ENCODE results near the gene NOCT. TPM values are rescaled to one million over a fixed set of nuclear protein-coding genes. Genes with fewer than 3 reads are reported as not detected.

The NOCT gene, protein sequence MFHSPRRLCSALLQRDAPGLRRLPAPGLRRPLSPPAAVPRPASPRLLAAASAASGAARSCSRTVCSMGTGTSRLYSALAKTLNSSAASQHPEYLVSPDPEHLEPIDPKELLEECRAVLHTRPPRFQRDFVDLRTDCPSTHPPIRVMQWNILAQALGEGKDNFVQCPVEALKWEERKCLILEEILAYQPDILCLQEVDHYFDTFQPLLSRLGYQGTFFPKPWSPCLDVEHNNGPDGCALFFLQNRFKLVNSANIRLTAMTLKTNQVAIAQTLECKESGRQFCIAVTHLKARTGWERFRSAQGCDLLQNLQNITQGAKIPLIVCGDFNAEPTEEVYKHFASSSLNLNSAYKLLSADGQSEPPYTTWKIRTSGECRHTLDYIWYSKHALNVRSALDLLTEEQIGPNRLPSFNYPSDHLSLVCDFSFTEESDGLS
- total RNA-seq (2021; ENCODE audit: unreplicated experiment) (20.4 TPM), Bru-seq, nascent RNA (percentile 86 among the genes with signal in this experiment), BruChase-seq, experiment 1, labeled RNA remaining after a 6-hour chase (percentile 61 among the genes with signal in this experiment), BruChase-seq, experiment 2, labeled RNA remaining after a 2-hour chase (percentile 68 among the genes with signal in this experiment)
- polyA plus RNA-seq (2012) = 12.5 and 15.2 TPM in 2 replicates
- long read RNA-seq, transcript NOCT-201 (3 exons, 1,952 nt) = major isoform, 7 of 12 reads
- long read RNA-seq, partial matches to known transcripts = 3 of 12 reads
- long read RNA-seq, other reads (novel, unspliced or antisense) = 2 of 12 reads

DNA sequence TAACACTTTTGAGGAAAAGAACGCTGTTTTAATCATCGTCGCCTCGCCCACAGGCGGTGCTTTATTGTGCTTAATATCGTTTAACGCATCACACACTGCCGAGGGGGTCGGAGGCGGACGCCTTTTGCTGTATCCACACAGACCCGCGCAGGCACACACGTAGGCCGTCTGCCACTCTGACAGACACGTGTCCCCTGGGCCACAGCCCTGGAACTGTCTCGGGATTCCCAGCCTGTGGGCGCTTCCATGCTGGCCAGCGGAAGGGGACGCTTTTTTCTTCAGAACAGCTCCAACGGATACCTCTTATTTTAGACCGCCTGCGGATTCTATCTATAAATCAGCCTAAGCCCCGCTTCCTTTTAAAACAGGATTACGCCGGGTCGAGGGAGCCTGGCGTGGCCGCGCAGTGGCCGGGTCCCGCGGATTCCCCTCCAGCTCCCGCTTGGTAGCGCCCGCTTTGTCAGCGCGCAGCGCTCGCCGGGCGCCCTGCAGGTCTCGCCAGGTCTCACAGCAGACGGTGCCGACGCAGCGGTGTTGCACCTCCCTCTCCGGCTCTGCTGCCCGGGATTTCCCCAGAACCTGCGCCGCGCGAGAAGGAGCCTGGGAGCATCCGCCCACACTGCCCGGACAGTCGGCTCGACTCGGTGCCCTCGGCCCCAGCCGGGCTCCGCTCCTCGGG lies at the start of gene NOCT:
Gene NOCT (plus strand): TSS at position 513 of the 679 bp plus-strand sequence. CDS start 201 bp downstream, outside the sequence.
- Histone ChIP-seq H3K79me2 (ENCODE audit: insufficient read depth, low read length) (peaks cover 47% of the 10 kb centered on the region), H3K36me3 (ENCODE audit: control insufficient read depth in 1 of 2, insufficient read depth in 2 of 2, low read length in 2 of 2) (peaks cover 3 to 17% of the 10 kb centered on the region in 2 experiments; a peak in 1 of 4 replicates), H3K27me3 (ENCODE audit: insufficient read depth, low read length) (no peaks in the 10 kb centered on the region), H3K9me2 (ENCODE audit: insufficient read depth) (no peaks in the 10 kb centered on the region), H3K9ac (ENCODE audit: low read length) (peak within 1 kb of the TSS; percentile 90), H2AFZ (ENCODE audit: low read depth, low read length, poor library complexity, severe bottlenecking) (peak within 1 kb of the TSS; percentile 0), H3K27ac (ENCODE audit: low read depth, low read length) (peak within 1 kb of the TSS; percentile 82), H3K4me1 (ENCODE audit: control insufficient read depth in 1 of 2, insufficient read depth in 2 of 2, low read length in 2 of 2) (peaks cover 20 to 49% of the 10 kb centered on the region in 2 experiments), H3K9me3 (ENCODE audit: control insufficient read depth in 1 of 2, insufficient read depth in 1 of 2, low read depth in 1 of 2, low read length in 2 of 2) (no peaks in the 10 kb centered on the region), H4K20me1 (ENCODE audit: insufficient read depth) (peaks cover 7% of the 10 kb centered on the region; the same call in 1 of the 2 replicates), H3K4me3 (replicated peaks in 1 of 2; ENCODE audit: low read depth in 1 of 2, low read length in 2 of 2) (peak within 1 kb of the TSS; percentile 88 to 93), H3K4me2 (ENCODE audit: low read length) (peak within 1 kb of the TSS; percentile 81)
- ChIA-PET CTCF (interaction anchor here (1.5 to 2.1 kb wide), 2 partner anchors 15 to 77 kb away, joined by 4 to 16 read pairs; no protein-coding TSS in a partner anchor), RAD21 (ENCODE audit: low non-redundant PET in 1 of 2, low total read pairs in 2 of 2, uncharacterized antibody in 2 of 2, unreplicated experiment in 2 of 2) (interaction anchor here in 1 of 2 experiments (0.6 kb wide), 1 partner anchor 94 kb away, joined by 4 read pairs; no protein-coding TSS in a partner anchor), POLR2A (interaction anchor here (0.6 to 1.4 kb wide), 8 partner anchors 8 to 773 kb away, joined by 3 to 6 read pairs (median 3); partner anchors contain the start of genes ELF2, NAA15 and SLC7A11)
- DNase-seq (ENCODE audit: low read depth, low spot score) (peak; percentile 82), ATAC-seq (peak; percentile 87)
- BruUV-seq (replicated peaks) = no TSS peak
- intact Hi-C loops (cut with micrococcal nuclease) = loop anchor here (2.0 to 5.0 kb wide), 3 partner anchors 67 to 287 kb away; partner anchors contain the start of genes ELF2, NAA15 and NDUFC1
- TF ChIP-seq SRF (IDR thresholded peaks at IDR 0.05; ENCODE audit: low read depth) (no peak), ZFX (IDR thresholded peaks at IDR 0.05) (no peak), ZNF274 (IDR thresholded peaks at IDR 0.05; ENCODE audit: low read depth, low read length) (no peak), EZH2 (IDR thresholded peaks at IDR 0.05) (no peak), CEBPB (IDR thresholded peaks at IDR 0.05; ENCODE audit: low read depth) (no peak), ELF1 (IDR thresholded peaks at IDR 0.05; ENCODE audit: borderline replicate concordance, low read depth) (no peak), POLR2AphosphoS5 (IDR thresholded peaks at IDR 0.05; ENCODE audit: low read depth, low read length) (peak; percentile 99), POLR2A (IDR thresholded peaks at IDR 0.05; ENCODE audit: borderline replicate concordance, extremely low read depth, insufficient read depth, insufficient read length) (peak; percentile 91), FOSL1 (IDR thresholded peaks at IDR 0.05; ENCODE audit: low read depth) (peak; percentile 41), CBX3 (IDR thresholded peaks at IDR 0.05; ENCODE audit: low read depth) (no peak), JUND (IDR thresholded peaks at IDR 0.05) (peak; percentile 90), SIN3A (IDR thresholded peaks at IDR 0.05; ENCODE audit: low read depth) (peak; percentile 98), EGR1 (IDR thresholded peaks at IDR 0.05; ENCODE audit: low read depth) (peak; percentile 79), EZH2phosphoT487 (IDR thresholded peaks at IDR 0.05; ENCODE audit: borderline replicate concordance) (no peak), RAD21 (IDR thresholded peaks at IDR 0.05; ENCODE audit: low read depth) (no peak)
- TF ChIP-seq, protein P1, sequence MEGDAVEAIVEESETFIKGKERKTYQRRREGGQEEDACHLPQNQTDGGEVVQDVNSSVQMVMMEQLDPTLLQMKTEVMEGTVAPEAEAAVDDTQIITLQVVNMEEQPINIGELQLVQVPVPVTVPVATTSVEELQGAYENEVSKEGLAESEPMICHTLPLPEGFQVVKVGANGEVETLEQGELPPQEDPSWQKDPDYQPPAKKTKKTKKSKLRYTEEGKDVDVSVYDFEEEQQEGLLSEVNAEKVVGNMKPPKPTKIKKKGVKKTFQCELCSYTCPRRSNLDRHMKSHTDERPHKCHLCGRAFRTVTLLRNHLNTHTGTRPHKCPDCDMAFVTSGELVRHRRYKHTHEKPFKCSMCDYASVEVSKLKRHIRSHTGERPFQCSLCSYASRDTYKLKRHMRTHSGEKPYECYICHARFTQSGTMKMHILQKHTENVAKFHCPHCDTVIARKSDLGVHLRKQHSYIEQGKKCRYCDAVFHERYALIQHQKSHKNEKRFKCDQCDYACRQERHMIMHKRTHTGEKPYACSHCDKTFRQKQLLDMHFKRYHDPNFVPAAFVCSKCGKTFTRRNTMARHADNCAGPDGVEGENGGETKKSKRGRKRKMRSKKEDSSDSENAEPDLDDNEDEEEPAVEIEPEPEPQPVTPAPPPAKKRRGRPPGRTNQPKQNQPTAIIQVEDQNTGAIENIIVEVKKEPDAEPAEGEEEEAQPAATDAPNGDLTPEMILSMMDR (IDR thresholded peaks at IDR 0.05 in 2 of 3, conservative IDR thresholded peaks at IDR 0.05 in 1 of 3; ENCODE audit: borderline replicate concordance in 1 of 3, insufficient read depth in 1 of 3, low read depth in 2 of 3, low read length in 2 of 3) = no peak
- TF ChIP-seq, protein P2, sequence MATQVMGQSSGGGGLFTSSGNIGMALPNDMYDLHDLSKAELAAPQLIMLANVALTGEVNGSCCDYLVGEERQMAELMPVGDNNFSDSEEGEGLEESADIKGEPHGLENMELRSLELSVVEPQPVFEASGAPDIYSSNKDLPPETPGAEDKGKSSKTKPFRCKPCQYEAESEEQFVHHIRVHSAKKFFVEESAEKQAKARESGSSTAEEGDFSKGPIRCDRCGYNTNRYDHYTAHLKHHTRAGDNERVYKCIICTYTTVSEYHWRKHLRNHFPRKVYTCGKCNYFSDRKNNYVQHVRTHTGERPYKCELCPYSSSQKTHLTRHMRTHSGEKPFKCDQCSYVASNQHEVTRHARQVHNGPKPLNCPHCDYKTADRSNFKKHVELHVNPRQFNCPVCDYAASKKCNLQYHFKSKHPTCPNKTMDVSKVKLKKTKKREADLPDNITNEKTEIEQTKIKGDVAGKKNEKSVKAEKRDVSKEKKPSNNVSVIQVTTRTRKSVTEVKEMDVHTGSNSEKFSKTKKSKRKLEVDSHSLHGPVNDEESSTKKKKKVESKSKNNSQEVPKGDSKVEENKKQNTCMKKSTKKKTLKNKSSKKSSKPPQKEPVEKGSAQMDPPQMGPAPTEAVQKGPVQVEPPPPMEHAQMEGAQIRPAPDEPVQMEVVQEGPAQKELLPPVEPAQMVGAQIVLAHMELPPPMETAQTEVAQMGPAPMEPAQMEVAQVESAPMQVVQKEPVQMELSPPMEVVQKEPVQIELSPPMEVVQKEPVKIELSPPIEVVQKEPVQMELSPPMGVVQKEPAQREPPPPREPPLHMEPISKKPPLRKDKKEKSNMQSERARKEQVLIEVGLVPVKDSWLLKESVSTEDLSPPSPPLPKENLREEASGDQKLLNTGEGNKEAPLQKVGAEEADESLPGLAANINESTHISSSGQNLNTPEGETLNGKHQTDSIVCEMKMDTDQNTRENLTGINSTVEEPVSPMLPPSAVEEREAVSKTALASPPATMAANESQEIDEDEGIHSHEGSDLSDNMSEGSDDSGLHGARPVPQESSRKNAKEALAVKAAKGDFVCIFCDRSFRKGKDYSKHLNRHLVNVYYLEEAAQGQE (IDR thresholded peaks at IDR 0.05; ENCODE audit: low read depth) = no peak
- TF ChIP-seq, protein P3, sequence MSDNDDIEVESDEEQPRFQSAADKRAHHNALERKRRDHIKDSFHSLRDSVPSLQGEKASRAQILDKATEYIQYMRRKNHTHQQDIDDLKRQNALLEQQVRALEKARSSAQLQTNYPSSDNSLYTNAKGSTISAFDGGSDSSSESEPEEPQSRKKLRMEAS (IDR thresholded peaks at IDR 0.05) = peak; percentile 98
- TF ChIP-seq, protein P4, sequence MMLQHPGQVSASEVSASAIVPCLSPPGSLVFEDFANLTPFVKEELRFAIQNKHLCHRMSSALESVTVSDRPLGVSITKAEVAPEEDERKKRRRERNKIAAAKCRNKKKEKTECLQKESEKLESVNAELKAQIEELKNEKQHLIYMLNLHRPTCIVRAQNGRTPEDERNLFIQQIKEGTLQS (IDR thresholded peaks at IDR 0.05) = no peak

All from HCT116 (cell line).